Measurements from ENCODE around the gene ANKRD22.

ANKRD22 gene

DNA sequence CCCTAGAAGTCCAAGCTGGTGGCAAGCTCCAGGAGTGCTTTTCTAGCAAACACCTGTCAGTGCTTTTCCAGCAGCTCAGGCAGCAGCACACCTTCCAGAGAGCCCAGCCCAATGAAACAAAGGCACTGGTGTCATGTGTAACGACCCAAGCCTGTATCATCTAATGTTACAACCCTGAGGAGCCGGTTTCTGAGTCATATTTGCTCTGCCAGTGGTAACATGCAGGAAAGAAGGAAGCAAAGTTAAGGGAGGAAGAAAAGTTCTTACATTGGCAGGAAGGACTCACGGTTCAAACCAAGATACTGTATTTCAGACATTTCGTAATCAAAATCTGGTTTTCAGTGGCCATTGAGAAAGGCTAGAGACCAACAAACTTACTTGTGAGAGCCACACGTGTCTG lies at the start of gene ANKRD22:
TSS of gene ANKRD22 (minus strand) at position 139 of the 400 bp plus-strand sequence. CDS start 237 bp downstream, outside the sequence.
- DNase-seq (ENCODE audit: low read depth) = no peak

DNA sequence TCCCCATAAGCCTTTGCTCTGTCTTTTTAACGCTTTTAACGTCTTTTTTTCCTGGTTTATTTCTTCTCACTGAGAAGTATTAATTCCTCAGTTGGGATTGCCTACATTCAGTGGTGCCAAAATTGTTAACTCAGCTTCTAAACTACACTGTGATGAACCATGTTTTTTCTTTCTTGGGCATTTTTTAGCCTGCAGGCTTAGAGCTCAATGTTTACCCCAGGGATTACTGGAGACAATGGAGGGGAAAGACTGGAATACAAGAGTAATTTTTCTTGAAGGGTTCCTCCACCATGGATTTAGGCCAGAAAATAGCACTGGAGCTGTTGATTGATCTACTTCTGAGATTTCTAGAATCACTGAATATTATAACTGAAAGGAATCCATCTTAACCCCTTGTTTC lies 48.2 kb upstream of the ANKRD22 start:
- DNase-seq (ENCODE audit: low read depth) = no peak

DNA sequence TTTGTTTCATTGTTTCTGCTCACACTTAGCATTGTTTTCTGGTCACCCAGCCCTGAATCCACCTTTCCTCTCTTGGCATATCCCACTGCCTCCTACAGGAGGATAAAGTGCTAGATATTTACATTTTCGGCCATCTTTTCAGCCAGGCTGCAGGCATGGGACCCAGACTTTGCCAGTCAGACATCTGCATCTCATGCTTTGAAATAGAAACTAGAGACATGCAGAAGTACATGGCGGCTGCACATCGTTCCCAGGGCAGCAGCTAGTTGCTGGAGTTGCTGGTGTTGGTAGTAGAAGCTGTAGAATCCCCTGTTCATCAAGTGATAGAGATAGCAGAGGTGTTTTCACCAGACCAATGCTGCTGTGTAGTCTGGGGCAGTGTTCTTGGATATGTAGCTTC lies 47.1 kb upstream of the ANKRD22 start:
- no peak for DNase-seq (ENCODE audit: low read depth)

DNA sequence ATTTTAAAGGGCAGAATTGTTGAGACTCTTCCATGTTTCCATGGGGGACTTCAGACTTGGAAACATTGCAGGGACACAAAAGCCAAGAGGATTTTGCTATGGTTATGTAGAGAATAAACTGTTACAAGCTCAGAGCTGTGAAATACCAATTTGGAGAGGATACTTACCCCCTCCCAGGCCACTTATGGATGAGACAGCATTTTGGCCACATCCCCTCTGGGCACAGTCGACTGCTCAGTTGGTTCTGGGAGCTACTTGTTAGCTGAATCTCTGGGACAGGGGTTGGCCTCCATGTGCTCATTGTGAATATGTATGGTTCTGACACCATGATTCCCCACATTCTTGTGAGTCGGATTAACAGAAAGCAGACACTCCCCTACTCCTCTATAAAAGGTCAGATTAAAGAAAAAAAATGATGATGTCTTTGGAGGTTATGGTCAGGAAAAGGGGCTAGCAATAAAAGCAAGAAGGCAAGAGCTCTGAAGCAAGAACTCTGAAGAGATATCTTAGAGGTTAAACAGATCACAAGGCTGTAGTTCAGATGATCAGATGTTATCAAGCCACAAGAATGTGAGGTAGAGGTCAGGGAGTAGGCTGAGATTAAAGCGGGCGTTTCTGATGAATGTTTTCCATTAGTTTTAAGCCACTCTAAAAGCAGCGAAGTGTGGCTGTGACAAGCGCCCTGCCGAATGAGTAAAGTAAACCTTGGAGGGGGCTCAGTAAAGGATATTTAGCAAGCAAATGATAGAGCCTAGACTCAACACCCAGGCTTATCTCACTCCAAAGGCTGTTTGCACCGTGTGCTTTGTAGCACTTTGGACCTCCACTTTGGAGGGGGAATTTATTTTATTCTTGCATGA lies 45.6 kb upstream of the ANKRD22 start:
- DNase-seq (ENCODE audit: low read depth) = no peak

DNA sequence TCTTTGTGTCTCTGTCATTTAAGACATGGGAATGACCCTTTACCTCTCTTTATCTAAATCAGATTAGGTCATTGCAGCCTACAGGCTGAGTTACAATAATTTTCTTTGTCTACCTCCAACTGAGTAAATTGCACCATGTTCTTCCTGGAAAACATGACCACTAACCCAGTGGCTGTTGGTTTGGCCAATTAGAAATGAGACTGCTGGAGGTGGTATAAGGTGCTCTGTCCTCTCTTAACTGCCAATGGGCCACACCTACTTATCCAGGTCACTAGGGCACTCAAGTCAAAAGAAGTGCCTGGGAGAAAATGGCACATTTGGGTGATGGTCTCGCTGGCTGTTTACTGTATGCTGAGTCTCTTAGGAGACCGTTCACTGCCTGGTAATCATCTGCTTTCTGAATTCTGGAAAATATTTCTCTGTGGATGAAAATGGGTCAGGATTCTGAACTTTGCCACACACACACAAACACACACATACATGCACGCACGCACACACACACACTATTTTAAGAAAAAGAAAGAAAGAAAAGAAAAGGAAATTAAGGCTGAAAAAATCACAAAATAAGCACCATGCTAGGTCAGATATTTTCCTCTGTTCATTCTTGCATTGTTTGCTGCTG lies 44.8 kb upstream of the ANKRD22 start:
- DNase-seq (ENCODE audit: low read depth) = no peak

DNA sequence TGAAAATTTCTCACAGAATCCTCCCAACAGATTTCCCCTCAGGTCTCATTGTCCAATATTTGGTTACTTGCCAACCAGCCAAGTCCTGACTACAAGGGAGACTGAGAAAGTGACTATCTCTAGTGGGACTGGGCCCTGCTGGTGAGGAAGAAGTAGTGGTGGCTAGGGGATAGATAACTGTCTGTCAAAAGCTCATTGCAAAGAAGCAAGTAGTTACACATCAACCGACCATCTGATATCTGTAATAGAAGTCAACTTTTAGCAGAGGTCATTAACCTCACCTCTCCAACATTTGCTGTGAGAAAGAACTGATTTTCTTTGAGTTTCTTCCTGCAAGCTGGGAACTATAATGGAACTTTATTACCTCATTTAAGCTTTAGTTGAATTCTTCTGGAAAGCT lies 43.6 kb upstream of the ANKRD22 start:
- no peak for DNase-seq (ENCODE audit: low read depth)

DNA sequence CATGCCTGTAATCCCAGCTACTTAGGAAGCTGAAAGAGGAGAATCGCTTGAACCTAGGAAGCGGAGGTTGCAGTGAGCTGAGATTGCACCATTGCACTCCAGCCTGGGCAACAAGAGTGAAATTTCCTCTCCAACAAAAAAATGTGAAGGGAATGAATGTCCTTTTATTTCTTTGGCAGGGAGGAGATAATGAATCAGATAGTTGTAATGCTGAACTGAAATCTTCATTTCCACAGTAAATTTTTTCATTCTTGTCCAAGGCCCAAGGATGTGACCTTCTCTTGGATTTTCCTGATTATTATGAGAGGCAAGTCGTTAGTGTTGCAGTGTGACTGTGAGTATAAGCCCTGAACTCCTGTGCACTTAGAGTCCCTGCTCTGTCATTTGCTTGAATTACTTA lies 42.0 kb upstream of the ANKRD22 start:
- DNase-seq (ENCODE audit: low read depth) = peak; percentile 83

DNA sequence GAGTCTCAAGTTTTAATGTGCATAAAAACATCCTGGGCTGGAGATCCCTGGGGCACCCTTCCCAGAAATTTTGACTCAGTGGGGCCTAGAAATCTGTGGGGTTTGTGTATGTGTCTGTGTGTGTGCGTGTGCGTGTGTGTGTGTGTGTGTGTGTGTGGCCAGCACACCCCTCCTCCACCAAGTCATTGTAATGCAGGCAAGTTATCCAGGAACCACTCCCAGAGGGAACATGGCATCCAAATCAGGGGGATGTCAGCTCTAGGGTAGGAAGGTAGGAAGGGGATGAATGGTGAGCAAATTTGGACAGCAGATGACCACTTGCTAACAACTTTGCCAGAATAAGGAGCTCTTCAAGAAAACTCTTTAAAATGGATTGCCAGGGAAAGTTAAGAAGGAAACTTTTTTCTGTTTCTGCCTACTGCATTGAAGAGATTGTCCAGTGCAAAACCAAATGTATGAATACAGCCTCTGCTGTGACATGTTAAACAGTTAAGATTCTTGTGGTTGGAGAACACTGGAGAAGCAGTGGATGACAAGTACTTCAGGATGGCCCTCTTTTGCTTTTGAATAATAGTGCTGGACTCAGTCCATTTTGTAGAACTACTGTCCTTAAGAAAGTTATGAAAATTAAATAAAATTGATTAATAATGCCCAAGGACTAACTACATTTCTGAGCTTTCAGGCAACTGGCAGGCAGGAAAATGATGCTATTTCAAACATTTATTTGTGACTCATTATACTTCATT lies 40.8 kb upstream of the ANKRD22 start:
- no peak for DNase-seq (ENCODE audit: low read depth)

DNA sequence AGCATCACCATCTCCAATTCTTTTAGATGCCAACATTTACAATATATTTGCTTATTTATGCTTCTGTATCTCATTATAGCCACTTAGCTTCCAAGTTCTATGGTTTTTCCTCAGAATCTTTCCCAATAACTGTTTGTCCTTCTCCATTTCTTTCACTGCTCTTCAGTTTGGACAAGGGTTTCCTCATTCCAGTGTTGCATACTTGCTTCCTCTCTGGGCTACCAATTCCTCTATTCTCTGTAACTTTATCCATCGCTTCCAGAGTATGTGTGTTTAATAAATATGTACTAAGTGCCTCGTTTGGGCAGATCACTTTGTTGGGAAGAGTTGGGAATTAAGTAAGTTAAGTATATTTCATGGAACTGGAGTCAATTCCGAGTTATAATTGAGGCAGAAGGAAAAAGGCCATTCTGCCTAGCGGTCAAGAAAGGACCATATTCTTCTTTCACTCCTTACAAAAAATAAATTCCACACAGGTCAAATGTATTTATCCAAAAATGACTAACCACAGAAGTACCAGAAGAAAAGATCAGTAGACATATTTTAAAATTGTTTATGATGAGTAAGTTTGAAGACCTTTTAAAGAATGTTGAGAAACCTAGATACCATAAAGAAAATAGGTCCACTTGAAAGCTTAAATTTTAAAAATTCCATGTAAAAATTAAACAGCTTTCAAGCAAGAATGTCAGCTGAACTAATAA lies 39.2 kb upstream of the ANKRD22 start:
- no peak for DNase-seq (ENCODE audit: low read depth)

DNA sequence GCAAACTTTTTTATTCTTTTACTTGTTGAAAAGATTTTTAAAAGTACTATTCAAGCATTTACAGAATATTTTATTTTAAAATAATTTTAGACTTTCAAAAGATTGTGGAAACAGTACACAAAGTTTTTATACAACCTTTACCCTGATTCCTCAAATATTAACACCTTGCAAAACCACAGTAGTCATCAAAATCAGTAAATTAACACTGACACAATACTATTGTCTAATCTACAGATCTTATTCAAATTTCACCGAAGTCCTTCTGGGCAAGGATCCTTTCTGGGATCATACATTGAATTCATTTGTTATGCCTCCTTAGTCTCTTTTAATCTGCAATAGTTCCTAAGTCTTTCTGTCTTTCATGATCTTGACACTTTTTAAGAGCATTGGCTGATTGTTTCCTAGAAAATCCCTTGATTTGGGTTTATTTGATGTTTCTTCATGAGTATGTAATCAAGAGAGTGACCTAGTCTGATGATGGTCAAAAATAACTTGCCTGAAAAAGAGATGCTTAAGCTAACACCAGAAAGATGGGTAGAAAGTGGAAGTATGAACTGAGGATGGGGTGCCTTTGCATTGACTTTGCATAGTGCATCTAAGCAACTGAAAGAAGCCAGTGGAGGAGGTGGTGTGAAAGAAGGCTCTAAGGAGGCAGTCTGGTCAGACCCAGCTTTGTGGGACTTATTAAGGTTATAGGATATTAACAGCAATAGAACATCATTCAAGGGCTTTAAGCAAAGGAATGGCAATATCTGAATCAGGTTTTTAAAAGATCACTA lies 38.1 kb upstream of the ANKRD22 start:
- DNase-seq (ENCODE audit: low read depth) = no peak

DNA sequence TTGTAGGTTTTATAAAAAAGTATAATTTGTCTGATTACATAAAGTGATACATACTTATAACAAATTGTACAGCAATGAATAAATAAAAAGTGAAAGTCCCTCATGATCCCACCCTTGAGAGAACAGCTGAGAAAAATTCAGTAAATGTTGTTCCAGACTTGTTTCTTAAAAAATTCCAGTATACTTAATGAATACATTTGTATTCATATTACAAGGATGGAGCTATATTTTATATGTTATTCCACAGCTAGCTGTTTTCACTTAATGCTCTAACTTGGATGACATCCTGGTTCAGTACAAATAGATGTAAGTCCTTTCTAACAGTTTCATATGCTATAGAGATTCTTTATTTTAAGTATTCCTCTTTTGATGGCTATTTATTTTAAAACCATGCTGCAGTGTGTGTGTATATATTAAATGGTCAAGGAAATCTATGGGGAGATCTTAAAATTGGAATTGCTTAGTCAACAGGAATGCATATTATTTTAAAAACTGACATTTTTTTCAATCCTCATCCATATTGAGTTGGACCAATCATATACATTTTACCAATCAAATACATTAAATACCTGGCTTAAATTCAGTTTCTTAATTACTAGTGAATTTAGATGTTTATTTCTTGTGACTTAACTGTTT lies 37.3 kb upstream of the ANKRD22 start:
- DNase-seq (ENCODE audit: low read depth) = no peak

DNA sequence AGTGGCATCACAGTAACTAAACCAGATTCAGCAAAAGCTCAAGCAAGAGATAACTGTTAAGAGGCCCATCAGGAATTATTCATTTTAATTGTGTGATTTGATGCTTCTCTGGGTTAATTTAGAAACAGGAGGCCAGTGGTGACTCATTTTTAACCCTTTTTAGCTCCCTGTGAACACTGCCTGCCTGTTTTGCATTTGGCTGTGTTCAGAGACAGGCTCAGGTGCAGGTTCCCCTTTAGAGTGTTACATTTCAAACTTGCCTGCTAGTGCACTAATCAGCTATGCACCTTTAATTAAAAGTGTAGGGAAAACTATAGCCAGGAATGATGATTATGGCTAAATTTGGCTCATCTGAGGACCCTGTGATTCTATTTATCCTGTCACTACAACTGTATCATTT lies 34.9 kb upstream of the ANKRD22 start:
- DNase-seq (ENCODE audit: low read depth) = no peak

DNA sequence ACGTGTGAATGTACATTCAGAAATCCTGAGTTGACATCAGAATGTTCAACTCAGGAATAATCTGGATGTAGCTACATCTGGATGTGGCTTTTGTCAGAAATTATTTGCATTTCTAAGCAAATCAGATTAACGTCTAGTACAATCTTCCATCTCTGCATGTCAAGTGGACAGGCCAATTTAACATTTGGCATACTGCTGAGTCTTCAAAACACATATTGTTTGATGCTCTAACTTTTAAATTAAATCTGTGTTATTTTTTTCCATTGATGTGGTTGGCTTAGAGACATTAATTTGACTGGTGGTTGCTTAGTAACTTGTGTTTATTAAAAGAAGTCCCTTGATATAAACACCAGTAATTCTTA lies 31.8 kb upstream of the ANKRD22 start:
- DNase-seq (ENCODE audit: low read depth) = no peak

DNA sequence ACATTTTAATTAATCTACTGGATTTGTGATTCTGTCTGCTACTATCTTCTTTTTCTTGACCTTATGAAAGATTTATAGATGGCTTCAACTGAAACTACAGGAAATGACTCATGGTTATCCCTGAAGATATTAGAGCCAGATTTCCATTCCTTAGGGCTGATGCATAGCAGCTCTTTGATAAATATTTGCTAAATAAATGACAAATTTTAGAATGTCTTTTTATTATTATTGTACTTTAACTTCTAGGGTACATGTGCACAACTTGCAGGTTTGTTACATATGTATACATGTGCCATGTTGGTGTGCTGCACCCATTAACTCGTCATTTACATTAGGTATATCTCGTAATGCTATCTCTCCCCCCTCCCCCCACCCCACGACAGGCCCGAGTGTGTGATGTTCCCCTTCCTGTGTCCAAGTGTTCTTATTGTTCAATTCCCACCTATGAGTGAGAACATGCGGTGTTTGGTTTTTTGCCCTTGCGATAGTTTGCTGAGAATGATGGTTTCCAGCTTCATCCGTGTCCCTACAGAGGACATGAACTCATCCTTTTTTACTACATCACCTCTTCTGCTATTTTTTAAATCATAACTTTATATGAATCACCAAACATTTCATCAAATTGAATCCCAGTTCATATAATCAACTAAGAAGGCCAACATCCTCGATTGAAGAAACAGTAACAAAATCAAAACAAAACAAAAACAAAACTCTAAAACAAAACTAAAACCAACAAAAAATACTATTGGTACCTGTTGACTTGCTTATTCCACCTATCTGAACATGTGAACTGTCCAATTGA lies 31.2 kb upstream of the ANKRD22 start:
- DNase-seq (ENCODE audit: low read depth) = peak; percentile 56

DNA sequence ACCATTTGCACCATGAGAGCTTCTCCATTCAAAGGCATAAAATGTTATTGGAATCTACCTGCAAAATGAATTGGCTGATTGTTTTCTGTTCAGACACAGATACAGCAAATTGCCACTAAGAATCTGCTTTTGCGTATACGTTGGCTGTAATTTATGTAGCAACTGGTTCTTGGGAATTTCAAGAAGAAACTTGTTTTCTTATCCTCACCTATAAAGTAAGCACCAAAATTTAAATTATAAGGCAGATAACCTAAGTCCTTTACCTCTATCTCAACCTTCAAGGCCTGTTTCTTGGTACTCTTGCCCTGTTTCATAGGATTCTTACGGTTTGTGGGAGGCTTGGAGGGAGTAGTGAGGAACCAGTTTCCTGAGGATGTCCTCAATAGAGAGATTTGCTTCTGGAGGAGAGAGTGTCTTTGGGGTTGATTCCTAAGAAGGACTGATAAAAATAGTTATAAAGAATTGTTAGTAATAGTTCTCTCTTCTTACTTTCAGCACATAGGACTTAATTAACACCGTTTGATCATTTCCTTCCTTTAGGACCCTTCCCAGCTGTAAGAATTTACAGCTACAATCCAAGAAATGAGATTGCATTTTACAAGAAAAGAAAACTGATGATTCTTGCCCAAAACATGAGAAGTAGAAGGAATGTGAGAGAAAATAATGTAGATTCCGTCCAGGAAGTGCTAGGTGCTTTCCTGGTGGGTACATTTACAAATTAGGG lies 30.4 kb upstream of the ANKRD22 start:
- no peak for DNase-seq (ENCODE audit: low read depth)

DNA sequence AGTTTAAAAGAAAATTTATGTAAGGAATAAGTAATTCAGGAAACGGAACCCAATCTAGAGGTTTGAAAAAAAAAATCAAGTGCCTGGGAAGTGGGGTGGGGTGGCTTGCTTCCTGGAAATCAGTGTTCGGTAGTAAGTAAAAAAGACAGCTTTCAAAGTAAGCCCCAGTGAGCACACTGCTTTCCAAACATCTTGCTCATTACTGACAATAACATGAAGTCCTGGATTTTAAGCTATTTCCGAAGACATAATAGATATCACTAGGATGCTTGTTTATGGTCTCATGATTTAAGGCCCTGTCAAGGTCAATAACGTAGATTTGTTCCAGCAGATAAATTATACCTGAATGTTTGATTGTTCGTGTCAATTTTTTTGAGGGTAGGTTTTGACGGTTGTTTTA lies 29.7 kb upstream of the ANKRD22 start:
- DNase-seq (ENCODE audit: low read depth) = no peak

DNA sequence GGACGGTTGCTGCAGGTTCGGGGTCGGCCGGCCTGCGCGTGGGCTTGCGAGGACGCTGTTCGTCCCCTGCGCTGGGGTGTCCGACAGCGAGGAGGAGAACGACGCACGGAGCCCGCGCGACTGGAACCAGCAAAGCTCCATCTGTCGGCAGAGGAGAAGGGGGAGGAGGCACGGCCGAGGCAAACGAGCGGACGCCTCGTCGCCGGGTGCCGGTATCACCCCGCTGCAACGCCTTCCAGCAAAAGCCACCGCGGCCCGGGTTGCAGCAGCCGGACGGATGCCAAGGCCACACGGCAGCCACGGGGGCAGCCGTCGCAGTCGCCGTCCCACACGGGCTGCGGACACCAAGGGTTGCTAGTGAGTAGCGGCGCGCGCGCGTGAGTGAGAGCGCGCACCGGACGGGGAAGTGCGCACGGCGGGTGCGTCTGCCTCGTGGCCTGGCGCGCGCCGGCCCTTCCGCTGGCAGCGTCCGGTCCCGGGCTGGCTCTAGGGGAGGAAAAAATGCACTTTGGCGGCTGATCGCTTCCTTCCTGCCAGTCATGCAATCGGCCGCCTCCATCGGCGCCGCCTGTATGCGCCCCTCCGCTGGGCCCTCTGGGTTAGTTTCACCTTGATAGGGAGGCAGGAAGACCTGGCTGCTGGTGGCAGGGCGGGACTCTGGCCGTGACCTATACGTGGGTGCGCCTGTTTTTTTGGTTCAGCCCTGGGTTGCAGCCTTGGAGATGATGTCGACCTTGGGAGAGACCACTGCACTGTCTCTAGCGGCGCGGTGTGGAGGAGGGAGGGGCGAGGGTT lies 28.8 kb upstream of the ANKRD22 start:
- DNase-seq (ENCODE audit: low read depth) = no peak

DNA sequence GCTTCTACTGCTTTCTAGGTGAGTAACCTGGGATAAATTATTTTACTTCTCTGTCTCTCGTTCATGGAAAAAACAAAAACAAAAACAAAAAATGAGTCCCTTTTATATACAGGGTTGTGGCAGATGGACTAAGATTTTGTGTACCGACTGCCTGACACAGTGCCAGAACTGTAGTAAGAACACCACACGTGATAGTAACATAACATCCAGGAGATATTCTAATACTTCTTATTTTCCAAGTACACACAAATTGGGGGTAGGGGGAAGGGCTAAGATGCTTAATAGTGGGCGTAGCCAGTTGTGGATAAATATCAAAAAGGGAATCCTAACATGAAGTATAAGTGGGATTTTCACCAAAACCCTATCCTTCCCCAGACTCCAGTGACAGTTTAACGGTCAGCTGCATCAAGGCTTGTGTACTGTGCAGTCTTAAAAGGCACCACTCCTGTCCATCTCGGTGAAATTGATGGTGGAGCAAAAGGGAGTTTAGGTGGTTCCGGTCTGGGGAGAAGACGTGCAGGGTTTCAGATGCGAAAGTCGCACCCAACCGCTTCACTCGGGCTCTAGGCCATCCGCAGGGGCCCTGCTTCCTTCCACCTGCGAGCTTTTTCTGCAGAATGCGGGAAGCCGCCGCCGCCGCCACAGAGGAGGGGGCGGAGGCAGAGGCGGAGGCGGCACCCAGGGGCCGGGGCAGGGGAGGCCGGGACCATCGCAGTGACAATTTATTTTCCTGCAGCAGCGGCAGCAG lies 28.1 kb upstream of the ANKRD22 start, which contains the start of gene STAMBPL1:
TSS of gene STAMBPL1 (plus strand) at position 712 of the 748 bp plus-strand sequence. CDS start 21,464 bp downstream, outside the sequence.
- no peak for DNase-seq (ENCODE audit: low read depth)

All from GM04503 (cell line).